ENCODE results near the gene CITED2. TPM values are rescaled to one million over a fixed set of nuclear protein-coding genes. Genes with fewer than 3 reads are reported as not detected.

CITED2 gene
- total RNA-seq, 1 experiment from 2014 or later, result 46.1 TPM

DNA sequence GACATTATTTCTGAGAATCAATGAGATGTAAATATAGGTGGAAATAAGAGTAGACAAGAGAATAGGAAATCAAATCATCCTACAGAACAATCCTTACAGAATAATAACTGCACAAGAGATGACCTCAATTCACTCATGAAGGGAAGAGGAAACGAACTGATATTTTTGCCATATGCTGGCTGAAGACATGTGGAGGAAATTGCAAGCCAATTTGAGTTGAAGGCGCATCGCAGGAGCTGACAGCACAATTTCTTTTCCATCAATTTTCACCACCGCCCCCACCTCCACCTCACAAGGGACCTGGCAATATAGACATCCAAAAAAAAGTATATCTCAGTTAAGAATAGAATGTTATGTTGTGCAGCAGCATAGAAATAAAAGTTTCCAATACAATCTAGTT is 20.3 kb downstream of the CITED2 start:
- no peak for TF ChIP-seq CEBPB (IDR thresholded peaks at IDR 0.05; ENCODE audit: low read depth)
- TF ChIP-seq SP1 (IDR thresholded peaks at IDR 0.05; ENCODE audit: low read depth), result no peak
- TF ChIP-seq JUND (IDR thresholded peaks at IDR 0.05), result no peak
- no peak for TF ChIP-seq EZH2 (IDR thresholded peaks at IDR 0.05)
- no peak for TF ChIP-seq RAD21 (IDR thresholded peaks at IDR 0.05; ENCODE audit: low read depth)
- TF ChIP-seq, protein P1, sequence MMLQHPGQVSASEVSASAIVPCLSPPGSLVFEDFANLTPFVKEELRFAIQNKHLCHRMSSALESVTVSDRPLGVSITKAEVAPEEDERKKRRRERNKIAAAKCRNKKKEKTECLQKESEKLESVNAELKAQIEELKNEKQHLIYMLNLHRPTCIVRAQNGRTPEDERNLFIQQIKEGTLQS (IDR thresholded peaks at IDR 0.05), result no peak
- TF ChIP-seq ELF1 (IDR thresholded peaks at IDR 0.05; ENCODE audit: borderline replicate concordance, low read depth), result no peak
- TF ChIP-seq YY1 (IDR thresholded peaks at IDR 0.05; ENCODE audit: extremely low read depth, insufficient replicate concordance, low read depth, low read length), result no peak
- no peak for TF ChIP-seq TCF7L2 (IDR thresholded peaks at IDR 0.05; ENCODE audit: borderline replicate concordance, extremely low read depth, insufficient read depth, insufficient read length)
- no peak for TF ChIP-seq EGR1 (IDR thresholded peaks at IDR 0.05; ENCODE audit: low read depth)
- TF ChIP-seq, protein P2, sequence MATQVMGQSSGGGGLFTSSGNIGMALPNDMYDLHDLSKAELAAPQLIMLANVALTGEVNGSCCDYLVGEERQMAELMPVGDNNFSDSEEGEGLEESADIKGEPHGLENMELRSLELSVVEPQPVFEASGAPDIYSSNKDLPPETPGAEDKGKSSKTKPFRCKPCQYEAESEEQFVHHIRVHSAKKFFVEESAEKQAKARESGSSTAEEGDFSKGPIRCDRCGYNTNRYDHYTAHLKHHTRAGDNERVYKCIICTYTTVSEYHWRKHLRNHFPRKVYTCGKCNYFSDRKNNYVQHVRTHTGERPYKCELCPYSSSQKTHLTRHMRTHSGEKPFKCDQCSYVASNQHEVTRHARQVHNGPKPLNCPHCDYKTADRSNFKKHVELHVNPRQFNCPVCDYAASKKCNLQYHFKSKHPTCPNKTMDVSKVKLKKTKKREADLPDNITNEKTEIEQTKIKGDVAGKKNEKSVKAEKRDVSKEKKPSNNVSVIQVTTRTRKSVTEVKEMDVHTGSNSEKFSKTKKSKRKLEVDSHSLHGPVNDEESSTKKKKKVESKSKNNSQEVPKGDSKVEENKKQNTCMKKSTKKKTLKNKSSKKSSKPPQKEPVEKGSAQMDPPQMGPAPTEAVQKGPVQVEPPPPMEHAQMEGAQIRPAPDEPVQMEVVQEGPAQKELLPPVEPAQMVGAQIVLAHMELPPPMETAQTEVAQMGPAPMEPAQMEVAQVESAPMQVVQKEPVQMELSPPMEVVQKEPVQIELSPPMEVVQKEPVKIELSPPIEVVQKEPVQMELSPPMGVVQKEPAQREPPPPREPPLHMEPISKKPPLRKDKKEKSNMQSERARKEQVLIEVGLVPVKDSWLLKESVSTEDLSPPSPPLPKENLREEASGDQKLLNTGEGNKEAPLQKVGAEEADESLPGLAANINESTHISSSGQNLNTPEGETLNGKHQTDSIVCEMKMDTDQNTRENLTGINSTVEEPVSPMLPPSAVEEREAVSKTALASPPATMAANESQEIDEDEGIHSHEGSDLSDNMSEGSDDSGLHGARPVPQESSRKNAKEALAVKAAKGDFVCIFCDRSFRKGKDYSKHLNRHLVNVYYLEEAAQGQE (IDR thresholded peaks at IDR 0.05; ENCODE audit: low read depth), result no peak
- no peak for TF ChIP-seq SRF (IDR thresholded peaks at IDR 0.05; ENCODE audit: low read depth)
- TF ChIP-seq CBX3 (IDR thresholded peaks at IDR 0.05; ENCODE audit: low read depth), result no peak
- TF ChIP-seq, protein P3, sequence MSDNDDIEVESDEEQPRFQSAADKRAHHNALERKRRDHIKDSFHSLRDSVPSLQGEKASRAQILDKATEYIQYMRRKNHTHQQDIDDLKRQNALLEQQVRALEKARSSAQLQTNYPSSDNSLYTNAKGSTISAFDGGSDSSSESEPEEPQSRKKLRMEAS (IDR thresholded peaks at IDR 0.05), result no peak
- TF ChIP-seq FOSL1 (IDR thresholded peaks at IDR 0.05; ENCODE audit: low read depth), result no peak
- TF ChIP-seq ZFX (IDR thresholded peaks at IDR 0.05), result no peak
- TF ChIP-seq, protein P4, sequence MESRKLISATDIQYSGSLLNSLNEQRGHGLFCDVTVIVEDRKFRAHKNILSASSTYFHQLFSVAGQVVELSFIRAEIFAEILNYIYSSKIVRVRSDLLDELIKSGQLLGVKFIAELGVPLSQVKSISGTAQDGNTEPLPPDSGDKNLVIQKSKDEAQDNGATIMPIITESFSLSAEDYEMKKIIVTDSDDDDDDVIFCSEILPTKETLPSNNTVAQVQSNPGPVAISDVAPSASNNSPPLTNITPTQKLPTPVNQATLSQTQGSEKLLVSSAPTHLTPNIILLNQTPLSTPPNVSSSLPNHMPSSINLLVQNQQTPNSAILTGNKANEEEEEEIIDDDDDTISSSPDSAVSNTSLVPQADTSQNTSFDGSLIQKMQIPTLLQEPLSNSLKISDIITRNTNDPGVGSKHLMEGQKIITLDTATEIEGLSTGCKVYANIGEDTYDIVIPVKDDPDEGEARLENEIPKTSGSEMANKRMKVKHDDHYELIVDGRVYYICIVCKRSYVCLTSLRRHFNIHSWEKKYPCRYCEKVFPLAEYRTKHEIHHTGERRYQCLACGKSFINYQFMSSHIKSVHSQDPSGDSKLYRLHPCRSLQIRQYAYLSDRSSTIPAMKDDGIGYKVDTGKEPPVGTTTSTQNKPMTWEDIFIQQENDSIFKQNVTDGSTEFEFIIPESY (IDR thresholded peaks at IDR 0.05; ENCODE audit: extremely low read depth, insufficient replicate concordance, low read length), result no peak
- DNase-seq (ENCODE audit: low read depth, low spot score) (no peak), ATAC-seq (no peak)
- H4K20me1 ChIP-seq (ENCODE audit: insufficient read depth), result no peaks in the 10 kb centered on the region
- no peaks in the 10 kb centered on the region for H3K4me1 ChIP-seq (ENCODE audit: control insufficient read depth in 1 of 2, insufficient read depth in 2 of 2, low read length in 2 of 2)
- no peaks in the 10 kb centered on the region for H3K27me3 ChIP-seq (ENCODE audit: insufficient read depth, low read length)
- no peak overlapping the region for H3K4me3 ChIP-seq (replicated peaks in 1 of 2; ENCODE audit: low read depth in 1 of 2, low read length in 2 of 2)
- no TSS peak for BruUV-seq (replicated peaks)
- no peaks in the 10 kb centered on the region for H3K9me3 ChIP-seq (ENCODE audit: control insufficient read depth in 1 of 2, insufficient read depth in 1 of 2, low read depth in 1 of 2, low read length in 2 of 2)
- no peaks in the 10 kb centered on the region for H3K79me2 ChIP-seq (ENCODE audit: insufficient read depth, low read length)
- ChIA-PET CTCF (no interaction called here), POLR2A (no interaction called here), RAD21 (ENCODE audit: low non-redundant PET in 1 of 2, low total read pairs in 2 of 2, uncharacterized antibody in 2 of 2, unreplicated experiment in 2 of 2) (no interaction called here)
- no peak overlapping the region for H3K4me2 ChIP-seq (ENCODE audit: low read length)
- no peaks in the 10 kb centered on the region for H3K36me3 ChIP-seq (ENCODE audit: control insufficient read depth in 1 of 2, insufficient read depth in 2 of 2, low read length in 2 of 2)
- no peak overlapping the region for H3K27ac ChIP-seq (ENCODE audit: low read depth, low read length)
- intact Hi-C loops (cut with micrococcal nuclease), result no loop called here
- H3K9me2 ChIP-seq (ENCODE audit: insufficient read depth), result no peaks in the 10 kb centered on the region
- H3K9ac ChIP-seq (ENCODE audit: low read length), result no peak overlapping the region
- no peak overlapping the region for H2AFZ ChIP-seq (ENCODE audit: low read depth, low read length, poor library complexity, severe bottlenecking)

Measured in HCT116 (cell line).